HG02623 (cell line): ENCODE results near the gene ZNF513.
A peak's percentile ranks its signal among the peaks of the same experiment; 100 is the strongest.
"Not testable (repeated sequence)": the region's sequence is repeated elsewhere in the genome, so short reads cannot be mapped to it uniquely, and the experiment has no call there.

Experiments used
- ATAC-seq: cut with Tn5 transposase; IDR thresholded peaks from one replicate; pipeline ENCODE4 v1.9.1; 2021; ENCODE audit warnings: moderate library complexity; ENCODE audit not compliant: unreplicated experiment

Gene ZNF513

DNA sequence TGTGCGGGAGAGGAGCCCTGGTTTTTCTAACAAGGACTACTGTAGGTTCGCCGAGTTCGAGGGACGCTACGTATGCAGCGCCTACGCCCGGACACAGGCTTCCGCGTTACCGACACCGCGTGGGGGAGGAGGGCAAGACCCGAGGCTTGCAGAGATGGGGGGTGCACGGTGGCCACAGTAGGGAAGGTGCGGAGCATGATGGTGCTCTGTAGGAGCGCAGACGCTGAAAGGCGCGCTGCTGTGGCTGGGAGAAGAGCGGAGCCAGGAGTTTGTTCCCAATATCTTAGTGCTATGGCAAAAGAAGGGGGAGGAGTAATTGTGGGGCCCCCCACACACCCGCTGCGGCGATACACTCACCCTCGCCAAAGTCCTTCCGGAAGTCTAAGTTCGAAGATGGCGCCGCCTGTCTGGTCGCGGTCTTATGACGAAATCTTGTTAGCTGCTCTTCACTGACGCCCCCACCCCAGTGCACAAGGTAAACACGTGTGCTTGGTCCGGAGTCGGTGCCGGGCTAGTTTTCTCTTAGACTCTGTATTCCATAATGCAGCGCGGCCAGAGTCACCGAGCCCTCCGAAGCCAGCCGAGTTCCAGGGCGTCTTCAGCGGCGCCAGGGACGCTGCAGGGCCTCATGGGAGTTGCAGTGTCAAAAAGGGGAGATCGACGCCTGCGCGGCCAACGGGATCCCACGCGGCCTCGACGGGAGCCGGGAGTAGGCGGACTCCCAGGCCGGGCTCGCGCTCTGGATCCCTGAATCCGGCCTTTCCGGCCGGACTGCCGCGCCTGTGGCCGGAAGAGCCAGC lies 24.0 kb downstream of the ZNF513 start, which contains the start of gene GTF3C2:
Gene GTF3C2 (minus strand): TSS at position 383 of the 800 bp plus-strand sequence. CDS start 13,210 bp downstream, outside the sequence.
- ATAC-seq: peak; percentile 82

DNA sequence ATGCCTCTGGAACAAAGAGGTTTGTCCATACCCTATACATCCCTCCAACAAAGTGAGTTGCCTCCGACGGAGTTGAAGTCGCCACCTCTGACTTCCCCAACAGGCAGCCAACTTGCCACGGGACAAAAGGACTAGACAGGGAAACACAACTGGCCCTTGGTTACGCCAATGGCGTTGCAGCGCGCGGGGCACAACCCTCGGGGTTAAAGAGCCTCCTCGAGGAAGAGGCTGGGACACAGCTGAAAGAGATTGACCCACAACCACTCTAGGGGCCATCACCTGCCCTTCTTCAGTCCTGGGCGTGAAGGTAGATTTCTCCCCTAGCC lies 24.5 kb downstream of the ZNF513 start:
- ATAC-seq: peak; percentile 17

DNA sequence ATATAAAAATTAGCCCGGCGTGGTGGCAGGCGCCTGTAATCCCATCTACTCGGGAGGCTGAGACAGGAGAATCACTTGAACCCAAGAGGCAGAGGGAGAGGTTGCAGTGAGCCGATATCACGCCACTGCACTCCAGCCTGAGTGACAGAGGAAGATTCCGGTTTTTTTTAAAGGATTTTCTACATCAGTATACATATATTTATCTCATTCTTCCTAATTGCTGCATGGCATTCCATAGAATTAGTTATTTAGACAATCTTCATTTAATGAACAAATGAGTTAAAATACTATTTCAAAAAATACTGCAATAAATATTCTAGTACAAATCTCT lies 26.0 kb downstream of the ZNF513 start:
- no peak for ATAC-seq

DNA sequence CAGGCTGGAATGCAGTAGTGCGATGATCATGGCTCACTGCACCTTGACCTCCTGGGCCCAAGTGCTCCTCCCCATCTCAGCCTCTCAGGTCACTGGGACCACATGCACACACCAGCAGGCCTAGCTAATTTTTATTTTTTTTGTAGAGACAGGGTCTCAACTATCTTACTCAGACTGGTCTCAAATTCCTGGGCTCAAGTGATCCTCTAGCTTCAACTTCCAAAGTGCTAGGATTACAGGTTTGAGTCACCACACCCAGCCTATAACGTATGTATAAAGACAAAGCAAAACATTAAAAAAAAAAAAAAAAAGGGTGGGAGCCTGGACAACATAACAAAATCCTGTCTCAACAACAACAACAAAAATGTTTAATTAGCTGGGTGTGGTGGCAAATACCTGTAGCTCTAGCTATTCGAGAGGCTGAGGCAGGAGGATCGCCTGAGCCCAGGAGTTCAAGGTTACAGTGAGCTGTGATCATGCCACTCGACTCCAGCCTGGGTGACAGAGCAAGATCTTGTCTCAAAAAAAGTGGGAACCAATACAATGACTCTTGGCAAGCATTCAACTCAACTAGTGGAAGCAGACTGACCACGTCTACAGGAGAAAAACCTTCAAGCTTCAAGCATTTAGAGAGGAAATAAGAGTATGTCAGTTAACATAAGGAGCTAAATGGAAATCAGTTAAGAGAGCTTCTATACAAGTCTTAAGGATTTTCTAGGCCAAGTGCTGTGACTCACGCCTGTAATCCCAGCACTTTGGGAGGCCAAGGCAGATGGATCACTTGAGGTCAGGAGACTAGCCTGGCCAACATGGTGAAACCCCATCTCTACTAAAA lies 26.6 kb downstream of the ZNF513 start:
- ATAC-seq: no peak

DNA sequence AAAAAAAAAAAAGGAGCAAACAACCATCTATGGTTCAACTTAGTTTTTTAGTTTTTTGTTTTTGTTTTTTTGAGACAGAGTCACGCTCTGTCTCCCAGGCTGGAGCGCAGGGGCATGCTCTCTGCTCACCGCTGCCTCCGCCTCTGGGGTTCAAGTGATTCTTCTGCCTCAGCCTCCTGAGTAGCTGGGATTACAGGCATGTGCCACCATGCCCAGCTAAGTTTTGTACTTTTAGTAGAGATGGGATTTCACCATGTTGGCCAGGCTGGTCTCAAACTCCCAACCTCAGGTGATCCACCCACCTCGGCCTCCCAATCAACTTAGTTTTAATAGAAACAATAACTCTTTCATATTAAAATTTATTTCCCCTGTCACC lies 27.2 kb downstream of the ZNF513 start:
- not testable (repeated sequence) for ATAC-seq

DNA sequence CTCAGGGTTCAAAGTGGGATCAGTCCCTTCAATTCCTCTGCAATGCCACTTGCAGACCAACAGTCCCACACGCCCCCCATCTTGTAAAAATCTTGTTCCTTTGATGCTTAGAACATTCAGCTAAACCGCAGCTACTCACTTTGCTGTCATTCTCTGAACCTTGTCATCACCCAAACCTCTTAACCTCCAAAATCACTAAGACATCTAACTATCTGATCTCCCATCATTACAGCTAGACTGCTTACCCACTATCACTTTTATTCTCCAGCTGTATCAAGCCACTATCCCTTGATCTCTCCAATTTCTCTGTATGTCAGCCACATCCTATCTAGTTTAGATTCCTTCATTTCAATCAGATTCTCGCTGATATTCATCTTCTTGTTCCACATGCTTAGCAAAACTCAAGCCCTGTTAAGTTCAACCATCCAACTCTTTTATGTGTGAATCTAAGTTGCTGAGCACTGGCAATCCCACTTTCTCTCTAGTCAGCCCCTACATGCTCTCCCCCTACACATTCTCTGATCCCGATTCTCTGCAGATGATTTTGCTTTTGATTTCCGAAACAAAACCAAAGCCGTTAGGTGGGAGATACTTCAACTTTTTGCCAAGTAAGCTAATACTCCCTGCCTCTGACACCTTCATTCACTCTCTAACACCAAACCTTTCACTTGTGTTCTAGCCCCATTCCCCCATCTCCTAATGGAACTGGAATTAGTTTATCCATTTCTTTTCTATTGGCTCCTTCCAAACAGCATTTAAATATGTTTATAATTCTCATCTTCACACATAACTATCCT lies 28.5 kb downstream of the ZNF513 start:
- no peak for ATAC-seq

DNA sequence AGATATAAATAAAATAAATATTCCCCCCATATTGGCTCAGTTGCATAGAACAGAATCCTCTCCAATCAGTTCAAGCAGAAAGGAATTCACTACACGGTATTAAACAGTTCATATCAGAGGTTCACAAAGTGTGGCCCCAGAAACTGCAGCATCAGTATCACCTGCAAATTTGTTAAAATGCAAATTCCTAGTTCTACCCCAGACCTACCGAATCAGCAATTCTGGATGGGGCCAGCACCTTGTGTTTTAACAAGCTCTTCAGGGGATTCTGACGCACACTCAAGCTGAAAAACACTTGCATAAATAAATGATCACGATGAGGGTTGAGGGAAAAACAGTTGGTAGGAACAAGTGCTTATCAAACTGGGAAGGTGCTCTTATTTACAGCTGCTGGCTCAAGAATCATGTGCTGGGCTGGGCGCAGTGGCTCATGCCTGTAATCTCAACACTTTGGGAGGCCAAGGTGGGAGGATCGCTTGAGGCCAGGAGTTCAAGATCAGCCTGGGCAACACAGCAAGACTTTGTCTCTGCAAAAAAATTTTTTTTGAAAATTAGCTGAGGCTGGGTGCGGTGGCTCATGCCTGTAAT lies 30.3 kb downstream of the ZNF513 start:
- no peak for ATAC-seq

DNA sequence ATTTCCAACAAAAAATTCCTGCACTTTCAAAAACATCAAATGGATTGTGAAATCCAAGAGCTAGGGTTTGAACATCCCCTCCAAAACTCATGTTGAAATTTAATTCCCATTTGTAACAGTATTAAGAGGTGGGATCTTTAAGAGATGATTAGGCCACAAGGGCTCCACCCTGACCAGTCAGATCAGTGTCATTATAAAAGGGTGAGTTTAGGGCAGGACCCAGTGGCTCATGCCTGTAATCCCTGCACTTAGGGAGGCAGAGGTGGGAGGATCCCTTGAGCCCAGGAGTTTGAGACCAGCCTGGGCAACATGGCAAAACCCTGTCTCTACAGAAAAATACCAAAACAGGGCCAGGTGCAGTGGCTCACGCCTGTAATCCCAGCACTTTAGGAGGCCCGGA lies 32.9 kb downstream of the ZNF513 start:
- no peak for ATAC-seq

DNA sequence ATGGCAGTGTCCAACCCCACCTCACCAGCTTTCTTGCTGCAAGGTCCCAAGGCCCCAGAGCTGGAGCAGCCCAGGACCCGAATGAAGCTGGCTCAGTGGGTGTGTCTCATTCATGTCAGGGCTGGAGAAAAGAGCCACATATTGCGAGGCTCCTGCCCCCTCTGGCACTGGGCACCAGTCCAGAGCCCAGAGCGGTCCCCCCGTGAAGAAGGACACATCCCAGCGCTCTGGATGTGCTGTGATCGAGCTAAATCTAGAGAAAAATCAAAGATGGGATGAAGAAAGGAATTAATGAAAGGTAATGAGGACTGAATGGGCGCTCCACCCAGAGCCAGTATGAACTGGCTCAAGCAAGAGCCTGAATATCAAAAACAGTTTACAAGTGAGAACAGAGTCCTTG lies 44.4 kb downstream of the ZNF513 start:
- no peak for ATAC-seq

DNA sequence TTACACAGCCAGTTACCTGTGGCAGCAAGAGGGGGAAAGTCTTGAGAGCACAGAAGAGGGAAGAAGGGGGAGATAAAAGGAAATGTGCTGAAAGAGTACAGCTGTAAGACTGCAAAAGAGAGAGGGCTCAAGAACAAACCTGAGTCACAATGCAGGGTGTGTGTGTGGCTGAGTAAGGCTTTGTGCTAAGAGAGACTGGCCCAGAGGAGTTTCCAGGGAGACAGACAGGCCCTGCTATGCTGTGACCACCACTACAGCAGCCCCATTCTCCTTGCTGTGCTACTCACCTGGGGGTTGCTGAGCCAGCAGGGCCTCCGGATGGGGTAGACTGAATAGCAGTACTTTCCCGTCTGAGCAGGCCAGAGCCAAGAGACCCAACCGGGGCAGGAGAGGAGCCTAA lies 45.2 kb downstream of the ZNF513 start:
- no peak for ATAC-seq
